Neural crest cell (in vitro differentiated cells): ENCODE measurements around the gene DTNB. TPM values are rescaled to one million over a fixed set of nuclear protein-coding genes. Genes with fewer than 3 reads are reported as not detected.

Experiments used
- DNase-seq: peaks from one replicate; pipeline ENCODE4 v3.0.0; 2021; ENCODE audit warnings: low read depth, mixed read lengths, low spot score
- H3K27ac Mint-ChIP-seq: one replicate; pipeline ENCODE4 v1.8.0; 2021; ENCODE audit warnings: mild to moderate bottlenecking, mixed read lengths; ENCODE audit not compliant: unreplicated experiment
- H3K27me3 Mint-ChIP-seq: 2 replicates; pipeline ENCODE4 v1.8.0; 2021; ENCODE audit warnings: low read depth, mild to moderate bottlenecking, mixed read lengths
- H3K36me3 Mint-ChIP-seq: 2 replicates; pipeline ENCODE4 v1.8.0; 2021; ENCODE audit warnings: low read depth, mild to moderate bottlenecking, mixed read lengths
- H3K4me1 Mint-ChIP-seq: 2 replicates; pipeline ENCODE4 v1.8.0; 2021; ENCODE audit warnings: mixed read lengths
- H3K4me3 Mint-ChIP-seq: one replicate; pipeline ENCODE4 v1.8.0; 2021; ENCODE audit warnings: mild to moderate bottlenecking, mixed read lengths
- H3K9me3 Mint-ChIP-seq: 2 replicates; pipeline ENCODE4 v1.8.0; 2021; ENCODE audit warnings: mixed read lengths
- CTCF ChIP-seq: fragments of 200-600 bp; sonication (generic); conservative IDR thresholded peaks from 2 replicates; pipeline ENCODE4 v1.5.0; 2021; ENCODE audit warnings: antibody characterized with exemption, mild to moderate bottlenecking
- total RNA-seq: library from RNA; stranded (reverse); gene quantifications from 2 replicates; pipeline ENCODE4 v1.2.1, GENCODE V29; 2021

Gene DTNB
- total RNA-seq, 1 donor from 2014 or later: 29.5 TPM

- Mint-ChIP-seq H3K27me3 (no peaks in the 10 kb centered on the region), H3K27ac (no peak overlapping the region), H3K36me3 (peaks cover 12% of the 10 kb centered on the region), H3K9me3 (peaks cover 5% of the 10 kb centered on the region), H3K4me3 (no peak overlapping the region), H3K4me1 (peaks cover 26% of the 10 kb centered on the region)
- TF ChIP-seq CTCF: no peak
- DNase-seq: no peak
Observed at GRCh38 chr2:25512707-25513106, 160.7 kb downstream of the DTNB start.

- Mint-ChIP-seq H3K27ac (no peak overlapping the region), H3K9me3 (no peaks in the 10 kb centered on the region)
- DNase-seq: no peak
Observed at GRCh38 chr2:25506226-25506625, 167.2 kb downstream of the DTNB start.

DNA sequence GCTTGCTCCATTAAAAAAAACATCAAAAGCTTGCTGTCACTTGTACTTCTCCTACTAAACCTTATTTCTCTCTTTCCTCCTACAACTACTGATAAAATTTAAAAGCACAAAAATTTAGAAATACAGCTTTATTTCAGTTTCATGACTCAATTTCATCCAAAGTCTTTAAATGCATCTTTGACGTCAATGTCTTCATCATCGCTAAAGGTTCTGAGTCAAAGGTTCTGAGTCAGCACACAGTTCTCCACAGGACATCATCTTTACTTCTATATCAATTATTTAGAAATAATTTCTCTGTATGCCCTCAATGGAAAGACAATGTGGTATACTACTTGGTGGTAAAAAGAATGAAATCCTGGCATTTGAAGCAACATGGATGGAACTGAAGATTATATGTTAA, 167.8 kb downstream of the DTNB start:
- Mint-ChIP-seq H3K27ac (no peak overlapping the region), H3K4me1 (no peaks in the 10 kb centered on the region), H3K36me3 (peaks cover 4% of the 10 kb centered on the region), H3K9me3 (no peaks in the 10 kb centered on the region), H3K4me3 (no peak overlapping the region), H3K27me3 (no peaks in the 10 kb centered on the region)
- no peak for TF ChIP-seq CTCF
- no peak for DNase-seq

More at GRCh38 chr2:25506226-25506625, 167.2 kb downstream of the DTNB start:
- Mint-ChIP-seq H3K36me3 (peaks cover 4% of the 10 kb centered on the region), H3K4me1 (no peaks in the 10 kb centered on the region), H3K27me3 (no peaks in the 10 kb centered on the region), H3K4me3 (no peak overlapping the region)
- TF ChIP-seq CTCF: no peak

DNA sequence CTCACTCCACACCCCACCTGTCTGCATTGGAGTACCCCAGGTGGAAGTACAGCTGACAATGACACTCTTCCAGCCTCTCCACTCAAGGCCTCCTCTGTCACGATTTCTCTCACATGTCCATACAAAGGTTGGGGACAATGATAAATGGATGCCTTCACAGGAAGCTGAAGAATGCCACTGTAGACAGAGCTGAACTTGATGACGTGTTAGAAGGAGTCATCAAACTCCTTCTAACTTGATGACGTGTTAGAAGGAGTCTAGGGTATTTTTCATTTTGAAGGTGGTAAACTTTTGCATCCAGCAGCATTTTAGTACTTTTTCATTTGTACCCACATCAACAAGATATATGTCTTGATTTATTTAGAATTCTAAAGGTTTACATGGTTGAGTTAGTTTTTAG, 168.2 kb downstream of the DTNB start:
- H3K36me3 Mint-ChIP-seq: peaks cover 4% of the 10 kb centered on the region
- no peaks in the 10 kb centered on the region for H3K9me3 Mint-ChIP-seq
- H3K27ac Mint-ChIP-seq: no peak overlapping the region

DNA sequence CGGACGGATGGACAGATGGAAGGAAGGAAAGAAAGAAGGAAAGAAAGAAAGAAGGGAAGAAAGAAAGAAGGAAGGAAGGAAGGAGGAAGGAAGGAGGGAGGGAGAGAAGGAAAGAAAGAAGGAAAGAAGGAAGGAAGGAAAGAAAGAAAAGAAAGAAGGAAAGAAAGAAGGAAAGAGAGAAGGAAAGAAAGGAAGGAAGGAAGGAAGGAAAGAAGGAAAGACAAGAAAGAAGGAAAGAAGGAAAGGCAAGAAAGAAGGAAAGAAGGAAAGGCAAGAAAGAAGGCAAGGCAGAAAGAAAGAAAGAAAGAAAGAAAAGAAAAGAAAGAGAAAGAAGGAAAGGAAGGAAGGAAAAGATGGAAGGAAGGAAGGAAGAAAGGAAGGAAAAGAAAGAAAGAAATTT, 169.1 kb downstream of the DTNB start:
- Mint-ChIP-seq H3K36me3 (peaks cover 3% of the 10 kb centered on the region), H3K4me3 (no peak overlapping the region), H3K9me3 (no peaks in the 10 kb centered on the region), H3K4me1 (no peaks in the 10 kb centered on the region), H3K27ac (no peak overlapping the region), H3K27me3 (no peaks in the 10 kb centered on the region)
- no peak for TF ChIP-seq CTCF
- DNase-seq: no peak

More for the DNA sequence above, 168.2 kb downstream of the DTNB start:
- no peaks in the 10 kb centered on the region for H3K4me1 Mint-ChIP-seq
- H3K27me3 Mint-ChIP-seq: no peaks in the 10 kb centered on the region
- DNase-seq: no peak
- H3K4me3 Mint-ChIP-seq: no peak overlapping the region
- TF ChIP-seq CTCF: no peak

GRCh38 chr2:25499157-25499556, 174.2 kb downstream of the DTNB start:
- Mint-ChIP-seq H3K36me3 (no peaks in the 10 kb centered on the region), H3K9me3 (no peaks in the 10 kb centered on the region), H3K27ac (no peak overlapping the region), H3K4me1 (peaks cover 5% of the 10 kb centered on the region), H3K4me3 (no peak overlapping the region), H3K27me3 (no peaks in the 10 kb centered on the region)
- no peak for DNase-seq
- TF ChIP-seq CTCF: no peak
